Fibroblast of pulmonary artery (primary cell): ENCODE data around the gene DNAJB6.

Experiments
- DNase-seq: peaks from one replicate; pipeline ENCODE4 v3.0.0-alpha.2; 2010; ENCODE audit warnings: low read depth
- H3K4me3 ChIP-seq: replicated peaks from 2 replicates; pipeline ENCODE4 v1.5.1; 2011; ENCODE audit warnings: low read depth, mild to moderate bottlenecking, control low read depth, low read length, moderate library complexity
- TF ChIP-seq, protein P1 (sequence below): IDR thresholded peaks from 2 replicates; pipeline ENCODE4 v1.5.1; 2011; ENCODE audit warnings: mild to moderate bottlenecking, control low read depth, low read length, inconsistent platforms; ENCODE audit errors: missing control alignments

DNAJB6 gene

DNA sequence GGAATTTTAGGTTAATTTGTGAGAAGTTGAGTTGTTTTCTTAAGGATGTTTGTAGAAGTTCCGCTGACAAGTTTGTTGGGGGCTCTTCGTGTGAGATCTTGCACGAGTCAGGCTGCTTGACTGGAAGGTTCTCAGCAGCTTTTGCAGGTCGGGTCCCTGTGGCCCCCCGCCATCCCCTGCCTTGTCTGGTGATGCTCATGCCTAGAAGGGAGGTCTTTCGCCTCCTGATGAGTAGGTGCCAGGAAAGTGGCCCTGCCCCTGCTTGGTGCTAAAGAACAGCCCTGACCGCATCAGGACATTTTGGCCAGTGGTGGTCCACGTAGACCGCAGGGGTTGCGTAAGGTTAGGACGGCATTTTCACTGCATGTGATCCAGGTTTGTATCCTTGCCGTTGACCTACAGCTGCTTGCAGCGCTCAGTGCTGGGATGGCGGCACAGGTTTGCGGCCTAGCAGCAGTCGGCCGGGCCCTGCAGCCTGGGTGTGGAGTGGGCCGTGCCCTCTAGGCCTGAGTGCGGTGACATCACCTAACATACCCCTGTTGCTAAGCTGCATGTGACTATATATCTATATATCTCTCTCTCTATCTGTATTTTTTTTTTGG, 62.4 kb downstream of the DNAJB6 start:
- no peak for DNase-seq
- H3K4me3 ChIP-seq, result no peak overlapping the region
- TF ChIP-seq, protein P1, sequence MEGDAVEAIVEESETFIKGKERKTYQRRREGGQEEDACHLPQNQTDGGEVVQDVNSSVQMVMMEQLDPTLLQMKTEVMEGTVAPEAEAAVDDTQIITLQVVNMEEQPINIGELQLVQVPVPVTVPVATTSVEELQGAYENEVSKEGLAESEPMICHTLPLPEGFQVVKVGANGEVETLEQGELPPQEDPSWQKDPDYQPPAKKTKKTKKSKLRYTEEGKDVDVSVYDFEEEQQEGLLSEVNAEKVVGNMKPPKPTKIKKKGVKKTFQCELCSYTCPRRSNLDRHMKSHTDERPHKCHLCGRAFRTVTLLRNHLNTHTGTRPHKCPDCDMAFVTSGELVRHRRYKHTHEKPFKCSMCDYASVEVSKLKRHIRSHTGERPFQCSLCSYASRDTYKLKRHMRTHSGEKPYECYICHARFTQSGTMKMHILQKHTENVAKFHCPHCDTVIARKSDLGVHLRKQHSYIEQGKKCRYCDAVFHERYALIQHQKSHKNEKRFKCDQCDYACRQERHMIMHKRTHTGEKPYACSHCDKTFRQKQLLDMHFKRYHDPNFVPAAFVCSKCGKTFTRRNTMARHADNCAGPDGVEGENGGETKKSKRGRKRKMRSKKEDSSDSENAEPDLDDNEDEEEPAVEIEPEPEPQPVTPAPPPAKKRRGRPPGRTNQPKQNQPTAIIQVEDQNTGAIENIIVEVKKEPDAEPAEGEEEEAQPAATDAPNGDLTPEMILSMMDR, result no peak

DNA sequence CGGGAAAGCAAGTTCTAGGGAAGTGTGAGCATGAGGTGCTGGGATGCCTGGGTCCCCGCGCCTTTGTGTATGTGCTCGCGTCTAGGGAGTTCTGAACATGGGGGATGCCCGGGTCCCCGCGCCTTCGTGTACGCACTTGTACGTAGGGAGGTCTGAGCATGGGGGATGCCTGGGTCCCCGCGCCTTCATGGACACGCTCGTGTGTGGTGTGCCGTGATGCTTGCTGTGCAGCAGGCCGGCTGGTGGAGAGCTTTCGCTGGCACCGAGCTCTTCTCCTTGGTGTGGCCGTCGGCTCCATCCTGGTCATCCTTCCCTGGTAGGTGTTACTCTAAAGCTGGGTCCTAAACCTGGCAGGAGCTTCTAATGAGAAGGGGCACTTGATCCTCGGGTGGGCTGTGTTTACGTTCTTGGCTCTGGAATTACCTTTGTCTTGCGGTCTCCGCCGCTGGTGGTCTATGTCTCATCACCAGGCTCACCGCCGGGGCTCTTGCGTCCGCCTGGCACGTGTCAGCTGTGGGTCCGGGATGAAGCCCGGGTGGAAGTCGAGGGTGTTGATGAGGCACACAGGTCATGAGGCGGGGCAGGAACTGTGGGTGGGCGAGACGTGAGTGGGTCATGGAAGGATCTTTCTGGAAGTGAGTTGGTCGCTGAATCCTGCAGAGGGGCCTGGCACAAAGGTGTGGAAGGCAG, 63.5 kb downstream of the DNAJB6 start:
- TF ChIP-seq, protein P1, result no peak
- no peak for DNase-seq
- no peak overlapping the region for H3K4me3 ChIP-seq

DNA sequence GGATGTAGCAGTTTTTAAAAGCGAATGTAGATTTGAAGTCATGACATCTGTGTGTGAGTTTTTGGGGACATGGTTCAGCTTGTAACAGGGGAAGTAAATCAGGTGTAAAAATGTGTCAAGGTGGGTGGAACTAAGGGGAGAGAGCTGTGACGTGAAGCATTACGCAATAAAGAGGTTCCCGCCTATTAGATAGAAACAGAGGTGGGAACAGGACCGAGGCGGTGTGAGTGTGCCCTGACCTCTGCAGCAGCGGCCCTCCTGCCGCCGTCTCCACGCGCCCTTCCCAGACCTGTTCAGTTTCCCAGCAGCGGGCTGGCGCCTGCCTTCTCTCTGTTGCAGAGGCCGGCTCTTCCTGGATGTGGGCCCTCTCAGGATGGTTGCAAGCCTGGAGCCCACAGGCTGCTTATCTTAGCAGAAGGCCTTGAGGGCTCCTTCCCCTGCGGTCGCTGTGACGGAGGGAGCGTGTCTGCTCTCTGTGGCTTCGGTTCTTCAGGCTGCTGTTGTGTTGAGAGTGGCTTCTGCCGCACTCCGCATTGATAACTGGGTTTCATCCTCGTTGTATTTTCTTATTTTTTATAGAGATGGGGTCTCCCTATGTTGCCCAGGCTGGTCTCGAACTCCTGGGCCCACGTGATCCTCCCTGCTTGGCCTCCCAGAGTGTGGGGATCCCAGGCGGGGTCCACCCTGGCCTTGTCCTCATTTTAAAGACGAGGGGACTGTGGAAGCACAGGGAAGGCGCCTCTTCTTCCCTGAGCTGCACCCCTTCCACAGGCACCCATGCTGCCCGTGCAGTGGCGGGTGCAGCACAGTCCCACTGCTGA, 65.0 kb downstream of the DNAJB6 start:
- no peak overlapping the region for H3K4me3 ChIP-seq
- DNase-seq, result no peak
- TF ChIP-seq, protein P1, result no peak

DNA sequence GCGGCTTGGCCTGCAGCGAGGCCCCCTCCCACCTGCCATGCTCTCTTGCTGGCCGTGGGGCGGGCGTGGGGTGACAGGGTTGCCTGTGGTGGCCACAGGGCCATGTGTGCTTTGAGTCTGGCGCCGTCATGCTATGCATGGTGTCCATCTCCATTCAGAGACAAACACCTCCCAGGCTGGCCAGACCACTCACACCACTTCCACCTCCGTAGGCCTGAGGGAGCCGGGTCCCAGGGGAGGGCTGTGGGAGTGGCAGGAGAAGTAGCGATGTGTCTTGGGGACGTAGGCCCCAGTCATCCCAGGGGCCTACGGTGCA, 65.5 kb downstream of the DNAJB6 start:
- no peak overlapping the region for H3K4me3 ChIP-seq
- TF ChIP-seq, protein P1, result no peak
- DNase-seq, result no peak

DNA sequence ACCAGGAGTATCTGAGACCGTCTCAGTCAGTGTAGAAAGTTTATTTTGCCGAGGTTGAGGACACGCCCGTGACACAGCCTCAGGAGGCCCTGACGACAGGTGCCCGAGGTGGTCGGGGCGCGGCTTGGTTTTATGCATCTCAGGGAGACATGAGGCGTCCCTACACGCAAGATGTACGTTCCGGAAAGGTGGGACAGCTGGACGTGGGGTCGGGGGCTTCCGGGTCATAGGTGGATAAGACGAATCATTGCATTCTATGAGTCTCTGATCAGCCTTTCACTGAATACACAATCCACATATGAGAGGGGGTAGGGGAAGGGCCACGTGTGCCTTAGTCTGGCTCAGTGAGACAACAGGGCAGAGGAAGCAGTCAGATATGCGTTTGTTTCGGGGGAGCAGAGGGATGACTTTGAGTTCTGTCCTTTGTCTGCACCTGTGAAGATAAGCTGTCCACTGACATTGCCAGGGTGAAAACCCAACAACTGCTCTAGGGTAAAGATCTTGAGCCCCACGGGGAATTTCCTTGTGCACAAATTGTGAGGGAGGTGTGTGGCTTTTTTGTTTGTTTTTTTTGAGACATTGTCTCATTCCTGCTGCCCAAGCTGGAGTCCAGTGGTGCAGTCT, 66.2 kb downstream of the DNAJB6 start:
- no peak overlapping the region for H3K4me3 ChIP-seq
- no peak for DNase-seq
- TF ChIP-seq, protein P1, result no peak

DNA sequence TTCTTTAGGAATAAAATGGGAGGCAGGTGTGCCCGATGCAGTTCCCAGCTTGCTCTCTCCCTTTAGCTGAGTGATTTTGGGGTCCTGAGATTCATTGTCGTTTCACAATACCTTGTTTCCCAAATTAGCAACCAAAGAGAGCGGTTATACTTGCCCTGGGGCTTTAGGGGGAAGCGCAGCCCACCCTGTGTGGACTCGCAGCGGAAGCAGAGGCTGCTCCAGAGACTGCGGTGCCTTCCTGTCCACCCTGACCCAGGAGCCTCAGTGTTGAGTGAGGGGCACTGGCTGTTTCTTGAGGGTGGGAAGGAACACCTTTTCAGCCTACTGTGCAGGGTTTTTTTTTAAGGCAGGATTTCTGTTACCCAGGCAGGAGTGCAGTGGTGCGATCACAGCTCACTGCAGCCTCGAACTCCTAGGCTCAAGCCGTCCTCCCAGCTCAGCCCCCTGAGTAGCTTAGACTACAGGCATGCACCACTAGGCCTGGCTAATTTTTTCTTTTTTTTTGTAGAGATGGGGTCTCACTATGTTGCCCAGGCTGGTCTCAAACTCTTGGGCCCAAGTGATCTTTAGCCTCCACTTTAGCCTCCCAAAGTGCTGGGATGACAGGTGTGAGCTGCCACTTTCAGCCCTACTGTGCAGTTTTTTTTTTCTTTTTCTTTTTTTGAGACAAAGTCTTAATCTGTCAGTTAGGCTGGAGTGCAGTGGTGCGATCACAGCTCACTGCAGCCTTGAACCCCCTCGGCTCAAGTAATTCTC, 67.0 kb downstream of the DNAJB6 start:
- no peak overlapping the region for H3K4me3 ChIP-seq
- DNase-seq, result no peak
- TF ChIP-seq, protein P1, result no peak
